ENCODE results near the gene GATAD2A.
"Not testable (repeated sequence)": the region's sequence is repeated elsewhere in the genome, so short reads cannot be mapped to it uniquely, and the experiment has no call there.

The GATAD2A gene

GRCh38 chr19:19388568-19389555 lies 16.6 kb upstream of the GATAD2A start:
- no peak for DNase-seq (ENCODE audit: low read depth in 2 of 2, low spot score in 1 of 2)

GRCh38 chr19:19389683-19390082 lies 15.8 kb upstream of the GATAD2A start:
- not testable (repeated sequence) for DNase-seq (ENCODE audit: low read depth in 2 of 2, low spot score in 1 of 2)

GRCh38 chr19:19394333-19394732 lies 11.1 kb upstream of the GATAD2A start:
- DNase-seq (ENCODE audit: low read depth in 2 of 2, low spot score in 1 of 2), result not testable (repeated sequence)

GRCh38 chr19:19399733-19400433 lies 5.6 kb upstream of the GATAD2A start:
- DNase-seq (ENCODE audit: low read depth in 2 of 2, low spot score in 1 of 2), result no peak

GRCh38 chr19:19402656-19403372 lies 2.7 kb upstream of the GATAD2A start:
- DNase-seq (ENCODE audit: low read depth in 2 of 2, low spot score in 1 of 2), result no peak

- DNase-seq (ENCODE audit: low read depth in 2 of 2, low spot score in 1 of 2), result no peak
These were observed 2.0 kb upstream of the GATAD2A start for GRCh38 chr19:19403373-19403901.

GRCh38 chr19:19405971-19406877 lies 749 bp downstream of the GATAD2A start:
- DNase-seq (ENCODE audit: low read depth in 2 of 2, low spot score in 1 of 2), result no peak

- no peak for DNase-seq (ENCODE audit: low read depth in 2 of 2, low spot score in 1 of 2)
These were observed 1.6 kb downstream of the GATAD2A start for GRCh38 chr19:19406878-19407632.

GRCh38 chr19:19407633-19407930 lies 2.1 kb downstream of the GATAD2A start:
- no peak for DNase-seq (ENCODE audit: low read depth in 2 of 2, low spot score in 1 of 2)

GRCh38 chr19:19409205-19409604 lies 3.7 kb downstream of the GATAD2A start:
- DNase-seq (ENCODE audit: low read depth in 2 of 2, low spot score in 1 of 2), result no peak

- no peak for DNase-seq (ENCODE audit: low read depth in 2 of 2, low spot score in 1 of 2)
These were observed 4.2 kb downstream of the GATAD2A start for GRCh38 chr19:19409631-19410030.

- DNase-seq (ENCODE audit: low read depth in 2 of 2, low spot score in 1 of 2), result no peak
These were observed 5.4 kb downstream of the GATAD2A start for GRCh38 chr19:19410553-19411550.

- DNase-seq (ENCODE audit: low read depth in 2 of 2, low spot score in 1 of 2), result no peak
These were observed 10.8 kb downstream of the GATAD2A start for GRCh38 chr19:19416280-19416679.

GRCh38 chr19:19417046-19417445 lies 11.6 kb downstream of the GATAD2A start:
- DNase-seq (ENCODE audit: low read depth in 2 of 2, low spot score in 1 of 2), result no peak

GRCh38 chr19:19417628-19418245 lies 12.3 kb downstream of the GATAD2A start:
- DNase-seq (ENCODE audit: low read depth in 2 of 2, low spot score in 1 of 2), result no peak

- no peak for DNase-seq (ENCODE audit: low read depth in 2 of 2, low spot score in 1 of 2)
These were observed 13.2 kb downstream of the GATAD2A start for GRCh38 chr19:19418555-19419260.

GRCh38 chr19:19420570-19421298 lies 15.3 kb downstream of the GATAD2A start:
- no peak for DNase-seq (ENCODE audit: low read depth in 2 of 2, low spot score in 1 of 2)
